H7 (cell line): ENCODE results near the gene PIK3AP1. TPM values are rescaled to one million over a fixed set of nuclear protein-coding genes. Genes with fewer than 3 reads are reported as not detected.
"Not testable (repeated sequence)": the region's sequence is repeated elsewhere in the genome, so short reads cannot be mapped to it uniquely, and the experiment has no call there.

Experiments used
- DNase-seq: peaks from one replicate; pipeline ENCODE4 v3.0.0; 2012
- H3K27me3 ChIP-seq: 2 replicates; pipeline ENCODE4 v1.6.0; 2011; ENCODE audit warnings: mild to moderate bottlenecking, low read length; ENCODE audit not compliant: control insufficient read depth, insufficient read depth
- H3K36me3 ChIP-seq: replicated peaks from 2 replicates; pipeline ENCODE4 v1.5.1; 2011; ENCODE audit warnings: low read length; ENCODE audit not compliant: control insufficient read depth, insufficient read depth
- H3K4me3 ChIP-seq: 2 replicates; pipeline ENCODE4 v1.5.1; 2011; ENCODE audit warnings: low read depth, mild to moderate bottlenecking, control low read depth, low read length, moderate library complexity; ENCODE audit not compliant: insufficient read depth
- total RNA-seq: library from RNA; depleted of rRNA; stranded (reverse); fragments of >200 nt; shearing (Covaris generic); gene quantifications from 2 replicates; pipeline ENCODE4 v1.2.3, GENCODE V29; 2014

The PIK3AP1 gene
- total RNA-seq, 1 experiment from 2014 or later = 1.4 TPM

DNA sequence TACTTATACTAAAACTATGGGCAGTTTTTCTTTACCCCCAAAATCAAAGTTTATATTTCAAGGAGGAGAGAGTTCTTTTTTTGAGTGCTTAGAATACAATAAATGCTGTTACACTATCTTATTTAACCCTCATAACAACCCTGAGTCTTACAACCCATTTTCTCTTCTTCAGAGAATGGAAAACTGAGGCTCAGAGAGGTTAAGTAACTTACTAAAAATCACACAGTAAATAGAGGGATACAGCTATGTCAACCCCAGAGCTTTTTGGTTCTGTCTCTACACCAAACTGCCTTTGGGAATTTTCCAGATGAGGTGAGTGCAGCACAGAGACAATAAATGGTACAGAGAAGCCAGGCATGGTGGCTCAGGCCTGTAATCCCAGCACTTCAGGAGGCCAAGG lies 25.6 kb upstream of the PIK3AP1 start:
- Histone ChIP-seq H3K36me3 (no peaks in the 10 kb centered on the region), H3K4me3 (no peak overlapping the region), H3K27me3 (no peaks in the 10 kb centered on the region)
- no peak for DNase-seq

GRCh38 chr10:96743988-96744585 lies 23.8 kb upstream of the PIK3AP1 start:
- H3K36me3 ChIP-seq = no peaks in the 10 kb centered on the region
- DNase-seq = peak; percentile 52

GRCh38 chr10:96741557-96741956 lies 21.2 kb upstream of the PIK3AP1 start:
- not testable (repeated sequence) for H3K36me3 ChIP-seq, H3K4me3 ChIP-seq, DNase-seq, H3K27me3 ChIP-seq

More at GRCh38 chr10:96743988-96744585, 23.8 kb upstream of the PIK3AP1 start:
- no peaks in the 10 kb centered on the region for H3K27me3 ChIP-seq
- no peak overlapping the region for H3K4me3 ChIP-seq

GRCh38 chr10:96740579-96741281 lies 20.4 kb upstream of the PIK3AP1 start:
- no peak overlapping the region for H3K4me3 ChIP-seq
- no peaks in the 10 kb centered on the region for H3K27me3 ChIP-seq
- no peak for DNase-seq
- H3K36me3 ChIP-seq = no peaks in the 10 kb centered on the region

DNA sequence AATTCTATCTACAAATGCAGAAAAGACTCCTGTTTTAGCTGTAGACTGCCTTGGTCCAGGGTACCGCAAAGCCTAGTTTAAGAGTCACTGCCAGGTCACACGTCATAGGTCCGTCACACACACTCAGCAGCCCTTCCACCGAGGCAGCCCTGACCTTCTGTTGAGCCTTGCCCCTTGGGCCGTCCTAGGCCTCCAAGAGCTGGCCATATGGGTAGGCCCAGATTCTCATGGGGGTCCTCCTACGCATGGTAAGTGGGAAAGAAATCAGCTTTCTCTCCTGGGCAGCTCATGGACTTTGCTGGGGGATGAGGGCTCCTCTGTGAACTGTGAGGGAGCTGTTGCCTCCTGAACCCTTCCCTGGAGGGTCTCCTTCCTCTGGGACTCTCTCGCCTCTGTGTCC lies 19.8 kb upstream of the PIK3AP1 start:
- no peak for DNase-seq
- no peaks in the 10 kb centered on the region for H3K27me3 ChIP-seq
- H3K4me3 ChIP-seq = no peak overlapping the region
- H3K36me3 ChIP-seq = no peaks in the 10 kb centered on the region

DNA sequence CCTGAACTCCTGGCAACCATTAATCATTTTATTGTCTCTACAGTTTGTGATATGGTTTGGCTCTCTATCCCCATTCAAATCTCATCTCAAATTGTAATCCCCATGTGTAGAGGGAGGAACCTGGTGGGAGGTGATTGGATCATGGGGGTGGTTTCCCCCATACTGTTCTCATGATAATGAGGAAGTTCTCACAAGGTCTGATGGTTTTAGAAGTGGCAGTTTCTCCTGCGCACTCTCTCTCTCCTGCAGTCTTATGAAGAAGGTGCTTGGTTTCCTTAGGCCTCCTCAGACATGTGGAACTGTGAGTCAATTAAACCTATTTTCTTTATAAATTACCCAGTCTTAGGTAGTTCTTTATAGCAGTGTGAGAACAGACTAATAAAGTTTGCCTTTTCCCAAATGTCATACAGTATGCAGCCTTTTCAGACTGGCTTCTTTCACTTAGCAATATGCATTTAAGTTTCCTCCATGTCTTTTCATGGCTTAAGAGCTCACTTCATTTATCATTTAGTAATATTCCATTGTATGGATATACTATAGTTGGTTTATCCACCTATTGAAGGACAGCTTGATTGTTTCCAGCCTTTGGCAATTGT lies 17.1 kb upstream of the PIK3AP1 start:
- not testable (repeated sequence) for H3K36me3 ChIP-seq, DNase-seq, H3K4me3 ChIP-seq, H3K27me3 ChIP-seq

GRCh38 chr10:96724621-96725020 lies 4.3 kb upstream of the PIK3AP1 start:
- no peaks in the 10 kb centered on the region for H3K36me3 ChIP-seq
- H3K4me3 ChIP-seq = no peak overlapping the region
- H3K27me3 ChIP-seq = peaks cover 6% of the 10 kb centered on the region
- no peak for DNase-seq

DNA sequence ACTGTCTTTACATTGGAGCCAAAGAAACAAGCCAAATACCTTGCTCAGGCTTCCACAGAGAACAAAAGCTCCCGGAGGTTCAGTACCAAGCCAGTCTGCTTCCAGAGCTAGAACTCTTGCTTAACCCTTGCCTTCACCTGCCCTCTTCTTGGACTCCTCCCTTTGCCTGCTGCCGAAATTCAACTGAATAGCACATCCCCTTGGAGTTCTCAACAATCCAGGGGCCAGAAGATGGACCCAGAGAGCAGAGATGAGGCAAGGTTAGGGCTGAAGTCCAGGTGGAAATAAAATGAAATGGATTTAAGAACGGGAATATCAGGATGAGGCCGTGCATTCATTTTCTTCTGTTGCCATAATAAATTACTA lies 876 bp upstream of the PIK3AP1 start:
- DNase-seq = peak; percentile 79
- Histone ChIP-seq H3K36me3 (no peaks in the 10 kb centered on the region), H3K4me3 (0 out of 2 replicates have a peak overlapping the region, but pooled peaks have one; percentile 64), H3K27me3 (peaks cover 8% of the 10 kb centered on the region)

DNA sequence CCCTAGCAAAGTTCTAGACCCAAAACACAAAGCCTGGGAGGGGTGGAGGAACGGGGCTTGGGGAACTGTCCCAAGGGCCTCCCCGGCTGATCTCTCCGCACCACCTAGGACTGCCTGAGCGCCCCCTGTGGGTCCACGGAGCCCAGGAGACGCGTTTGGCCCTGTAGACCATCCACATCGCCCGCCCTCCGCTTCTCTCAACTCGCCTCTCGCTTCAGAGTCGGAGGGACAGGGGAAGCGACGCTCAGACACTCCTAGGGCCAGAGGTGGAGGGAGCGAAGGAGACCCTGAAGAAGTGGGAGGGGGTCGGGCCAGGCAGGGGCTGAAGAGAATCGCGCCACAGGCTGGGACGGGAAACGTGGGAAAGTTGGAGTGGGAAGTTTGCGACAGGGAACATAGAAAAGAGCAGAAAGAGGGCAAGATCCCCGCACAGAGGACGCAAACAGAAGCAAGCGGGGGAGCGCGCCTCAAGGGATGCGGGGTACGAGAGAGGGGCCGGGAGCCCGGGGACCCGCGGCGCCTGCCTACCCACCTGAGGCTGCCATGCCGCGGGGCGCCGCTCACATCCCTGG lies 378 bp downstream of the PIK3AP1 start:
- DNase-seq = peak; percentile 84
- H3K27me3 ChIP-seq = peaks cover 8% of the 10 kb centered on the region
- H3K4me3 ChIP-seq = peak overlapping the region; percentile 64
- H3K36me3 ChIP-seq = no peaks in the 10 kb centered on the region

GRCh38 chr10:96719200-96719599 lies 1.1 kb downstream of the PIK3AP1 start:
- Histone ChIP-seq H3K4me3 (no peak overlapping the region), H3K27me3 (peaks cover 8% of the 10 kb centered on the region), H3K36me3 (no peaks in the 10 kb centered on the region)
- DNase-seq = no peak

DNA sequence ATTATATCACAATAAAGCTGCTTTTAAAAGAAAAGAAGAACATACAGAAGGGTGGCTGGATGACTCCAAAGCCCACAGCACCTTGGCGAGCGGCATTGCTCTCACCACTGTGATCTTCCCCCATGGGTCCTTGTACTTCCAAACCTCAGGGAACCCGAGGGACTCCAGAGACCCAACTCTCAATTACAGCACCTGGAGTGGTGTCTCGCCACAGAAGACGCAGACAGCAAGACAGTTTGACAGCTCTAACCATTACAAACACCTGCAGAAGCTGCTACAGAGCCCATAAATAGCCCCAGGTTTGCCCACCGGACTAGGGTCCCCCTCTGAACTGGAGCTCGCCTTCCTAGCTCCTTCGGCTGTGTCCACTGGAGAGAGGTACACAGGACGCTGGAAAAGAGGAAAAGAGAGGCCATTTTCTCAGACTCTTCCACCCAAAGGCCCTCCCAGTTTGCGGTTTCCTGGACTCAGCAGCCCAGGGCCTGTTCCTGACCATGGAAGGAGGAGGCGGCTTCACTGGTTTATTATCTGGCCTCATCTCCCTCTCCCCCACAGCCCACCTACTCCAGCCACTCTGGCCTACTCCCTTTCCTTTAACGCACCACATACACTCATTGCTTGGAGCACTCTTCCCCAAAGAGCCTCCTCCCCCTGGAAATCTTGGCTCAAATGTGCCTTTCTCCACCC lies 1.9 kb downstream of the PIK3AP1 start:
- Histone ChIP-seq H3K4me3 (no peak overlapping the region), H3K27me3 (peaks cover 8% of the 10 kb centered on the region), H3K36me3 (no peaks in the 10 kb centered on the region)
- DNase-seq = no peak

GRCh38 chr10:96716390-96716789 lies 3.9 kb downstream of the PIK3AP1 start:
- Histone ChIP-seq H3K36me3 (no peaks in the 10 kb centered on the region), H3K4me3 (no peak overlapping the region), H3K27me3 (peaks cover 8% of the 10 kb centered on the region)
- DNase-seq = no peak

DNA sequence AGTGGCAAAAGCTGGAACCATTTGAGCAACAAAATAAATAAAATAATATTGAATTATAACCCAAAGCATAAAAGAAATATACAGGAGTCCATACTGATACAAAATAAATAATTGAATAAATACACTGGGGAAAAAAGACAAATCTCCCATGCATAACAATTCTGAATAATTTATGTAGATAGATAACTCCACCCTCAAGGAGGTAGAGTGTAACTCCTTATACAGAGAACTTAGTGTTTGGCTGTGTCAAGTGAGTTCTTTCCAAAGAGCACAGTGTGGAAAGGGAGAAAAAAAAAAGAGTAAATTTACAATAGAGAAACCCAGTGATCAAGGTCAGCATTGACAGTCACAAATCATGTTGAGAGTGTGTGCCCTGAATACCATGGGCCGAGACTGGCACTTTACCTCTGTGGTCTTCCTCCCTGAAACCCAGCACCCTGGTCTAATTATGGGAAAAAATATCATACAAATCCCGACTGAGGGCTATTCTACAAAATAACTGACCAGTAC lies 5.5 kb downstream of the PIK3AP1 start:
- H3K27me3 ChIP-seq = peaks cover 4% of the 10 kb centered on the region
- no peak for DNase-seq
- no peak overlapping the region for H3K4me3 ChIP-seq
- no peaks in the 10 kb centered on the region for H3K36me3 ChIP-seq

DNA sequence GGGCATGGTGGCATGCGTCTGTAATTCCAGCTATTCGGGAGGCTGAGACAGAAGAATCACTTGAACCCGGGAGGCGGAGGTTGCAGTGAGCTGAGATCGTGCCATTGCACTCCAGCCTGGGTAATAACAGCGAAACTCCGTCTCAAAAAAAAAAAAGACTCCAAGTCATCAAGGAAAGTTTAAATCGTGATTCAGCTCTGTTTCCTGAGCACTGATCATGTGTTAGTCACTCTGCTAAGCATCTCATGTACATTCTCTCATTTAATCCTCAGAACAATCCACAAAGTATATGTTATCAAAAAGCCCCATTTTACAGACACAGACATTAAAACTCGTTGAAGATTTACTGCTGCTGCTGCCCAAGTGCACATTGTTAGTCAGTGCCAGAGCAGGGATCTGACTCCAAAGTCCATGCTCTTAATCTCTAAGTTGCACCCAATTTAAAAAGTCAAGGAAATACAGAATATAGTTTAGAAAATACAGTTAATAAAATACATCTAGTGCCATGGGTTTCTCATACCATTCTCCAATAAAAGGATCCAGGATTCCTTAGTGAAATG lies 6.2 kb downstream of the PIK3AP1 start:
- H3K4me3 ChIP-seq = no peak overlapping the region
- no peaks in the 10 kb centered on the region for H3K36me3 ChIP-seq
- H3K27me3 ChIP-seq = no peaks in the 10 kb centered on the region
- no peak for DNase-seq
